NT2/D1 (cell line): ENCODE results near the gene ST6GAL2.

Experiments
- SUZ12 ChIP-seq: IDR thresholded peaks from 2 replicates; pipeline ENCODE4 v1.6.1; 2011; ENCODE audit not compliant: insufficient read length, insufficient read depth; ENCODE audit errors: extremely low read depth
- ZNF274 ChIP-seq: IDR thresholded peaks from 2 replicates; pipeline ENCODE4 v1.6.1; 2011; ENCODE audit warnings: mild to moderate bottlenecking, low read depth, low read length

- TF ChIP-seq ZNF274 (no peak), SUZ12 (no peak)
Measured at GRCh38 chr2:106843001-106843909, 42.7 kb downstream of the ST6GAL2 start.
